DND-41 (cell line): ENCODE measurements around the gene TMEM178B.

ENCODE experiments used
- ATAC-seq: fragments of 200-7000 bp; cut with Tn5 transposase; 3 replicates; pipeline ENCODE4 v1.9.1; 2021; ENCODE audit warnings: low read depth; ENCODE audit not compliant: insufficient read depth
- DNase-seq: peaks from one replicate; pipeline ENCODE4 v3.0.0-alpha.2; 2020
- H2AFZ ChIP-seq: 2 replicates; pipeline ENCODE4 v1.6.0; 2012; ENCODE audit warnings: low read depth, low read length
- H3K27ac ChIP-seq: 2 replicates; pipeline ENCODE4 v1.5.1; 2012; ENCODE audit warnings: low read length, inconsistent platforms
- H3K27me3 ChIP-seq: fragments of 200-600 bp; sonication (generic); 2 replicates; pipeline ENCODE4 v1.6.0; 2012; ENCODE audit warnings: low read length, mild to moderate bottlenecking, inconsistent platforms; ENCODE audit not compliant: insufficient read depth, poor library complexity
- H3K36me3 ChIP-seq: 2 replicates; pipeline ENCODE4 v1.5.1; 2012; ENCODE audit warnings: low read length, inconsistent platforms; ENCODE audit not compliant: insufficient read depth
- H3K4me1 ChIP-seq: 2 replicates; pipeline ENCODE4 v1.5.1; 2012; ENCODE audit warnings: mild to moderate bottlenecking, low read length; ENCODE audit not compliant: insufficient read depth
- H3K4me2 ChIP-seq: 2 replicates; pipeline ENCODE4 v1.6.0; 2012; ENCODE audit warnings: mild to moderate bottlenecking, moderate library complexity, low read length, inconsistent platforms; ENCODE audit not compliant: insufficient read depth
- H3K4me3 ChIP-seq, 2 experiments: fragments of 200-600 bp in 1 of 2; shearing (Covaris generic) in 1 of 2; 2 replicates each; pipeline ENCODE4 v1.5.1; 2012 to 2016; ENCODE audit warnings: inconsistent platforms in 2 of 2, low read length in 2 of 2, mild to moderate bottlenecking in 2 of 2, low read depth in 1 of 2, moderate library complexity in 1 of 2
- H3K79me2 ChIP-seq: 2 replicates; pipeline ENCODE4 v1.6.0; 2012; ENCODE audit warnings: low read length, inconsistent platforms; ENCODE audit not compliant: insufficient read depth
- H3K9ac ChIP-seq: 2 replicates; pipeline ENCODE4 v1.6.0; 2012; ENCODE audit warnings: low read depth, mild to moderate bottlenecking, inconsistent platforms, low read length, moderate library complexity
- H3K9me3 ChIP-seq: 2 replicates; pipeline ENCODE4 v1.5.1; 2012; ENCODE audit warnings: low read length, moderate library complexity, mild to moderate bottlenecking, inconsistent platforms; ENCODE audit not compliant: insufficient read depth, severe bottlenecking
- H4K20me1 ChIP-seq: 2 replicates; pipeline ENCODE4 v1.6.0; 2012; ENCODE audit warnings: low read length; ENCODE audit not compliant: insufficient read depth
- CTCF ChIP-seq: IDR thresholded peaks from 2 replicates; pipeline ENCODE4 v1.5.1; 2012; ENCODE audit warnings: borderline replicate concordance, low read length, moderate library complexity, mild to moderate bottlenecking; ENCODE audit not compliant: poor library complexity, severe bottlenecking; ENCODE audit errors: extremely low read depth
- EZH2 ChIP-seq: IDR thresholded peaks from 3 replicates; pipeline ENCODE4 v1.6.1; 2012; ENCODE audit warnings: borderline replicate concordance, low read depth, mild to moderate bottlenecking, moderate library complexity, low read length, inconsistent platforms; ENCODE audit not compliant: severe bottlenecking

TMEM178B gene

GRCh38 chr7:141251180-141251579 is 177.3 kb downstream of the TMEM178B start:
- no peaks in the 10 kb centered on the region for H3K79me2 ChIP-seq
- no peak overlapping the region for H3K4me3 ChIP-seq
- no peak overlapping the region for H3K27ac ChIP-seq
- no peak overlapping the region for H3K4me2 ChIP-seq
- no peaks in the 10 kb centered on the region for H4K20me1 ChIP-seq
- peaks cover 3% of the 10 kb centered on the region for H3K27me3 ChIP-seq
- no peak overlapping the region for H3K9ac ChIP-seq
- no peak for ATAC-seq
- H3K4me1 ChIP-seq, result no peaks in the 10 kb centered on the region
- no peaks in the 10 kb centered on the region for H3K36me3 ChIP-seq
- H2AFZ ChIP-seq, result no peak overlapping the region
- DNase-seq, result no peak
- TF ChIP-seq EZH2 (no peak), CTCF (no peak)
- H3K9me3 ChIP-seq, result no peaks in the 10 kb centered on the region

GRCh38 chr7:141251957-141252356 is 178.1 kb downstream of the TMEM178B start:
- Histone ChIP-seq H3K9me3 (no peaks in the 10 kb centered on the region), H2AFZ (no peak overlapping the region), H3K27me3 (peaks cover 3% of the 10 kb centered on the region), H3K36me3 (no peaks in the 10 kb centered on the region), H4K20me1 (no peaks in the 10 kb centered on the region), H3K79me2 (no peaks in the 10 kb centered on the region), H3K4me3 (no peak overlapping the region), H3K4me1 (no peaks in the 10 kb centered on the region), H3K27ac (no peak overlapping the region), H3K9ac (no peak overlapping the region), H3K4me2 (no peak overlapping the region)
- ATAC-seq (no peak), DNase-seq (no peak)
- no peak for TF ChIP-seq EZH2
- no peak for TF ChIP-seq CTCF

GRCh38 chr7:141257597-141257996 is 183.7 kb downstream of the TMEM178B start:
- no peak overlapping the region for H3K4me3 ChIP-seq
- no peak for ATAC-seq

More at GRCh38 chr7:141257597-141257996, 183.7 kb downstream of the TMEM178B start:
- Histone ChIP-seq H3K9ac (no peak overlapping the region), H3K4me1 (no peaks in the 10 kb centered on the region), H3K27ac (no peak overlapping the region), H3K9me3 (no peaks in the 10 kb centered on the region), H3K36me3 (no peaks in the 10 kb centered on the region), H4K20me1 (no peaks in the 10 kb centered on the region), H3K79me2 (no peaks in the 10 kb centered on the region), H3K4me2 (no peak overlapping the region), H2AFZ (no peak overlapping the region), H3K27me3 (no peaks in the 10 kb centered on the region)
- DNase-seq, result no peak
- TF ChIP-seq EZH2, result no peak
- TF ChIP-seq CTCF, result no peak
